ENCODE measurements around the gene MYH11.

MYH11 gene

DNA sequence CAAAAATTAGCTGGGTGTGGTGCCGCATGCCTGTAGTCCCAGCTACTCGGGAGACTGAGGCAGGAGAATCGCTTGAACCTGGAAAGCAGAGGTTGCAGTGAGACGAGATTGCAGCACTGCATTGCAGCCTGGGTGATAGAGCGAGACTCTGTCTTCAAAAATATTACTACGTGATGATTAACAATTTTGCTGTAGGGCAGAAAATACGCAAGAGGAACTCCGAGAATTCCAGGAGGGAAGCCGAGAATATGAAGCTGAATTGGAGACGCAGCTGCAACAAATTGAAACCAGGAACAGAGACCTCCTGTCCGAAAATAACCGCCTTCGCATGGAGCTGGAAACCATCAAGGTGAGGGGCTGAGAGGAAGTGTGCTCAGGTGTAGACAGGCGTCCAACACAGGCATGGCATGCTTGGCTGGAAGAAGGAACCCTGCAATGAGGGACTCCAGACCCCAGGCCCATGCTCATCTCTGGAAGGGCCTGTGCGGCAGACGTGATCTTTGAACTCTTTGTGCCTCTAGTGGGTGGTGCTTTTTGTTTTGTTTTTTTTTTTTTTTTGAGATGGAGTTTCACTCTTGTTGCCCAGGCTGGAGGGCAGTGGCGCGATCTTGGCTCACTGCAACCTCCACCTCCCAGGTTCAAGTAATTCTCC, 189.6 kb downstream of the MYH11 start:
- H3K4me3 ChIP-seq (ENCODE audit: low read depth, low read length, poor library complexity, severe bottlenecking): no peak overlapping the region
- H3K27me3 ChIP-seq (ENCODE audit: insufficient read depth, low read length): no peaks in the 10 kb centered on the region
- H2AFZ ChIP-seq (ENCODE audit: low read length): no peak overlapping the region
- H3K4me1 ChIP-seq (ENCODE audit: insufficient read depth, low read length, severe bottlenecking): no peaks in the 10 kb centered on the region
- no peak overlapping the region for H3K9ac ChIP-seq (ENCODE audit: low read length)
- no peak overlapping the region for H3K27ac ChIP-seq (ENCODE audit: low read depth, low read length, poor library complexity, severe bottlenecking)
- H3K36me3 ChIP-seq (ENCODE audit: insufficient read depth, low read length): peaks cover 87% of the 10 kb centered on the region
- H3F3A ChIP-seq (ENCODE audit: insufficient read depth, low read length): no peaks in the 10 kb centered on the region
- no peaks in the 10 kb centered on the region for H3K9me3 ChIP-seq (ENCODE audit: low read length)
- no peak overlapping the region for H3K4me2 ChIP-seq (ENCODE audit: low read length)
- H4K20me1 ChIP-seq (ENCODE audit: insufficient read depth, low read length): no peaks in the 10 kb centered on the region
- no peaks in the 10 kb centered on the region for H3K79me2 ChIP-seq (ENCODE audit: insufficient read depth, low read length)
- no peaks in the 10 kb centered on the region for H3K9me2 ChIP-seq (ENCODE audit: low read depth, low read length)
- no peak for TF ChIP-seq EZH2 (IDR thresholded peaks at IDR 0.05; ENCODE audit: borderline replicate concordance, low read length)
- TF ChIP-seq, protein P1, sequence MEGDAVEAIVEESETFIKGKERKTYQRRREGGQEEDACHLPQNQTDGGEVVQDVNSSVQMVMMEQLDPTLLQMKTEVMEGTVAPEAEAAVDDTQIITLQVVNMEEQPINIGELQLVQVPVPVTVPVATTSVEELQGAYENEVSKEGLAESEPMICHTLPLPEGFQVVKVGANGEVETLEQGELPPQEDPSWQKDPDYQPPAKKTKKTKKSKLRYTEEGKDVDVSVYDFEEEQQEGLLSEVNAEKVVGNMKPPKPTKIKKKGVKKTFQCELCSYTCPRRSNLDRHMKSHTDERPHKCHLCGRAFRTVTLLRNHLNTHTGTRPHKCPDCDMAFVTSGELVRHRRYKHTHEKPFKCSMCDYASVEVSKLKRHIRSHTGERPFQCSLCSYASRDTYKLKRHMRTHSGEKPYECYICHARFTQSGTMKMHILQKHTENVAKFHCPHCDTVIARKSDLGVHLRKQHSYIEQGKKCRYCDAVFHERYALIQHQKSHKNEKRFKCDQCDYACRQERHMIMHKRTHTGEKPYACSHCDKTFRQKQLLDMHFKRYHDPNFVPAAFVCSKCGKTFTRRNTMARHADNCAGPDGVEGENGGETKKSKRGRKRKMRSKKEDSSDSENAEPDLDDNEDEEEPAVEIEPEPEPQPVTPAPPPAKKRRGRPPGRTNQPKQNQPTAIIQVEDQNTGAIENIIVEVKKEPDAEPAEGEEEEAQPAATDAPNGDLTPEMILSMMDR (IDR thresholded peaks at IDR 0.05; ENCODE audit: low read length): no peak

- peaks cover 85% of the 10 kb centered on the region for H3K36me3 ChIP-seq (ENCODE audit: insufficient read depth, low read length)
- H3K79me2 ChIP-seq (ENCODE audit: insufficient read depth, low read length): peaks cover 18% of the 10 kb centered on the region
These were observed 191.7 kb downstream of the MYH11 start for GRCh38 chr16:15665107-15665506.

GRCh38 chr16:15660203-15660601, 196.6 kb downstream of the MYH11 start:
- no peak overlapping the region for H2AFZ ChIP-seq (ENCODE audit: low read length)
- H3K4me1 ChIP-seq (ENCODE audit: insufficient read depth, low read length, severe bottlenecking): peaks cover 22% of the 10 kb centered on the region
- H3K36me3 ChIP-seq (ENCODE audit: insufficient read depth, low read length): peaks cover 48% of the 10 kb centered on the region
- no peaks in the 10 kb centered on the region for H4K20me1 ChIP-seq (ENCODE audit: insufficient read depth, low read length)
- no peak overlapping the region for H3K4me3 ChIP-seq (ENCODE audit: low read depth, low read length, poor library complexity, severe bottlenecking)
- H3F3A ChIP-seq (ENCODE audit: insufficient read depth, low read length): no peaks in the 10 kb centered on the region
- H3K4me2 ChIP-seq (ENCODE audit: low read length): no peak overlapping the region
- H3K27ac ChIP-seq (ENCODE audit: low read depth, low read length, poor library complexity, severe bottlenecking): no peak overlapping the region
- no peaks in the 10 kb centered on the region for H3K9me3 ChIP-seq (ENCODE audit: low read length)
- TF ChIP-seq EZH2 (IDR thresholded peaks at IDR 0.05; ENCODE audit: borderline replicate concordance, low read length): no peak
- TF ChIP-seq, protein P1 (IDR thresholded peaks at IDR 0.05; ENCODE audit: low read length): no peak
- no peak overlapping the region for H3K9ac ChIP-seq (ENCODE audit: low read length)
- H3K79me2 ChIP-seq (ENCODE audit: insufficient read depth, low read length): peaks cover 47% of the 10 kb centered on the region
- H3K27me3 ChIP-seq (ENCODE audit: insufficient read depth, low read length): no peaks in the 10 kb centered on the region
- no peaks in the 10 kb centered on the region for H3K9me2 ChIP-seq (ENCODE audit: low read depth, low read length)

More at GRCh38 chr16:15665107-15665506, 191.7 kb downstream of the MYH11 start:
- no peak overlapping the region for H3K4me3 ChIP-seq (ENCODE audit: low read depth, low read length, poor library complexity, severe bottlenecking)
- H4K20me1 ChIP-seq (ENCODE audit: insufficient read depth, low read length): no peaks in the 10 kb centered on the region
- H3K27me3 ChIP-seq (ENCODE audit: insufficient read depth, low read length): no peaks in the 10 kb centered on the region
- H3K9ac ChIP-seq (ENCODE audit: low read length): no peak overlapping the region
- no peak overlapping the region for H3K4me2 ChIP-seq (ENCODE audit: low read length)
- H3F3A ChIP-seq (ENCODE audit: insufficient read depth, low read length): no peaks in the 10 kb centered on the region
- H3K9me3 ChIP-seq (ENCODE audit: low read length): no peaks in the 10 kb centered on the region
- H2AFZ ChIP-seq (ENCODE audit: low read length): no peak overlapping the region
- TF ChIP-seq, protein P1 (IDR thresholded peaks at IDR 0.05; ENCODE audit: low read length): no peak
- TF ChIP-seq EZH2 (IDR thresholded peaks at IDR 0.05; ENCODE audit: borderline replicate concordance, low read length): no peak
- no peaks in the 10 kb centered on the region for H3K4me1 ChIP-seq (ENCODE audit: insufficient read depth, low read length, severe bottlenecking)
- no peaks in the 10 kb centered on the region for H3K9me2 ChIP-seq (ENCODE audit: low read depth, low read length)
- no peak overlapping the region for H3K27ac ChIP-seq (ENCODE audit: low read depth, low read length, poor library complexity, severe bottlenecking)

All from OCI-LY1 (cell line).